CD4-positive, alpha-beta T cell treated with Interleukin-2 at 100 ng/mL for 4 hours (primary cell): Measurements from ENCODE around the gene TSC1.

Experiments
- DNase-seq: peaks from one replicate; pipeline ENCODE4 v3.0.0-alpha.2; 2020; ENCODE audit warnings: low spot score

Gene TSC1

DNA sequence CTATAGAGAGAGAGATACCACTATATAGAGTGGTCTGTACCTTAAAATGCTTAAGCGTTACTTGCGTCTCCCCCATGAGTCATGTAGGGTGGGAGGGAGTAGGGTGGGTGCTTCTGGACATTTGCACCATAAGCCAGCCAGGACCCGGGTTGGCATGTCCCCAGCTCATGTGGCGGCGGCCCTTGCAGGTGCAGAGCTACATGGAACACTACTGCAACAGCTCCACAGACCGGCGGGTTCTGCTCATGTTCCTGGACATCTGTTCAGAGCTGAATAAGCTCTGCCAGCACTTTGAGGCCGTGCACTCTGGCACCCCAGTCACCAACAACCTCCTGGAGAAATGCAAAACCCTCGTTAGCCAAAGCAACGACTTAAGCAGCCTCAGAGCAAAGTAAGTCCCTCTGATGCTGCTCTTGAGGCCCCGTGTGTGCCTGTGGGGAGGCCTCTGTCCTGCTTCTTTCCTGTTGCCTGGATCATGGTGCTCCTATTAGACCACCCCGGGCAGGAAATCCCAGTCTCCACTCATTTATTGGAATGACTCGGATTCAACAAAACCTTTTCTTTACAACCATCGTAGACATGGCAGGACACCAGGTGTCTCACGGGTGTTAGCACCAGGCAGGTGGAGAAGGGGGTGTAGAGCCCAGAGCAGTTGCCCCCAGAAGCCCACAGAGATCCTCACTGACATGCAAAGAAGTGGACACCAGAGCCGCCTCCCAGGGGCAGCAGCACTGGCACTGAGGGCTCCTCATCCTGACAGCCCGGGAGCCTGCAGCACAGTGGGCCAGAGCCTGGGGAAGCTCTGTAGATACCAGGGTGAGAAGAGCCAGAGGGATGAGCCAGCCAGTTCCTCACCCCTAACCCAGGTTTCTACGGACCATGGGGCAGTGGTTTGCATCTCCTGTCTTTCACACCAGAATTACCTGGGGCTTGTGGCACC lies 57.0 kb downstream of the TSC1 start:
- no peak for DNase-seq

GRCh38 chr9:132886334-132886725 lies 58.1 kb downstream of the TSC1 start:
- DNase-seq = no peak

DNA sequence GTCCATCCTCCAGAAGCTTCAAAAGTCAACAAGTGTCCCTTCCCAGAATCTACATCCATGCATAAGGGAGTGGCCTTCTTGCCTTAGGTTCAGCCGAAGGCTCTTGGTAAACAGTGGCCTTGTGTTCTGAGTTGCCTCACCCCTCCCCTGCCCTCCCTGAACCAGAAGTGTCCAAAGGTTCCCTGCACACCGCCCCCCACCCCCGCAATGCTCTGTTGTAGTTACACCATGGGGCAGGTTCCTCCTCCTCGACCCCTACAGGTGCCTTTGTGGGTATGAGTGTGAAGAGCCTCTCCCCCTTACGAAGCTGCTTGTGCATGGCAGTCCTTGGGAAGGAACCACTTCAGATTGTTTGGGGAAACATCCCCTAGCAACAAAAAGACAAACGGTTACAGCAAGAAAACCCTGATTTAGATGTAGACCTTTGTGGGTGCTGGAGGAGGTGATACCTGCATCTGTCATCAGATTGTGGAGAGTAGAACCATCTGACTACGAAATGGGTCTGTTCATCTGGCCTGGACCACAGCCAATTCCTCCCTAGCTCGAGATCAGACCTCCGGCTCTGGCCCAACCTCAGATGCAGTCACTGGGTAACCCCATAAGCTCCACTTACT lies 58.6 kb downstream of the TSC1 start:
- no peak for DNase-seq

DNA sequence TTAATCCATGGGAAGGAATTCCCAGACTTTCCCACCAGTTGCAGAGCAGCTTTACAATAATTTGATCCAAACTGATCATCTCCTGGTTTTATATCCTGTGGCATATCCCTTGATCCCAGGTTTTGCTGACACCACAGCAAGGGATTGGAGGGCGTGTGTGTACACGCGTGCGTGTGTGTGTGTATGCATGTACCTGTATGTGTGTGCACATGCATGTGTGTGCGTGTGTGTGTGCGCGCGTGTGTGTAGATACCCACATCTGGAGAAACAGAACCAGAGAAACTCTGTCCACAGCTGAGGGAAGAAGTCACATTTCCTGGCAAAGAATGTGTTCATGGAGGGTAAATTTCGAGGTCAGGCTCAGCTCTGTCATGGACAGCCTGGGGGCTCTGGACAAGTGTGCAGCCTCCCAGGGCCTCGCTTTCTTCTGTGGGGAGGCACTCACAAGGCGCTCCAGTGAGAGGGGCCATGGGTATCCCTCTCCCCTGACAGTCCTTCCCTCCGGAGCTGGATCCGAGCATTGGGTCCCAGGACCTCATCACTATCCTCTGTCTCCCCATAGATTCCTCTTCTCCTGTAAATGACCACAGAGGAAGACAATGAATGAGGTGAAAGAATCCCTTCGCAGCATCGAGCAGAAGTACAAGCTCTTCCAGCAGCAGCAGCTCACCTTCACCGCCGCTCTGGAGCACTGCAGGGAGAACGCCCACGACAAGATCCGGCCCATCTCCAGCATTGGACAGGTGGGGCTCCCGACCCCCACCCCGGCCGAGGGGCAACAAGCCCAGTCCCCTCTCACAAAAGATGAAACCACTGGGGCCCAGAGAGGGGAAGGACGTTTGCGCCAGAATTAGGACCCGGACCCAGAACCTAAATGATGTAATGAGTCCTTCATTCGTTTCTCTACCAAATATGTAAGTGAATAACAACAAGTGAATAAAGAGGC lies 60.8 kb downstream of the TSC1 start:
- no peak for DNase-seq

GRCh38 chr9:132882616-132883015 lies 61.8 kb downstream of the TSC1 start:
- DNase-seq = no peak

DNA sequence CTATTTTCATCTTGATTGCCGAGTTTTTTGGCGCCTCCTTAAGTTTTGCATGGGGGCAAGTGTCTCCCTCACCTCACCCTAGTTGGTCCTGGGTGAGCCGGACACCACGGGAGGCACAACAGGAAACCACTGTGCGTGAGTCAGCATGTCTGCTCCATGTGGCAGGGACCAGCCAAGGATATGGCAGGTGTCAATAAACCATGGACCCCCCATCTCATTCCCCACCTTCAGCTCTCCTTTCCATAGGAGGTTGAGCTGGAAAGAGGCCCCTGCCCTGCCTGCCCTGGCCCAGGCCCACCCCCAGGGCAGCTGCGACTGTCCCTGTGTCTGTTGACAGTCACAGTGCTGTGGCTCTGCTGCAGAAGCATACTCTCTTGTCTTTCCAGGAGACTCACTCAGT lies 62.6 kb downstream of the TSC1 start:
- DNase-seq = no peak

DNA sequence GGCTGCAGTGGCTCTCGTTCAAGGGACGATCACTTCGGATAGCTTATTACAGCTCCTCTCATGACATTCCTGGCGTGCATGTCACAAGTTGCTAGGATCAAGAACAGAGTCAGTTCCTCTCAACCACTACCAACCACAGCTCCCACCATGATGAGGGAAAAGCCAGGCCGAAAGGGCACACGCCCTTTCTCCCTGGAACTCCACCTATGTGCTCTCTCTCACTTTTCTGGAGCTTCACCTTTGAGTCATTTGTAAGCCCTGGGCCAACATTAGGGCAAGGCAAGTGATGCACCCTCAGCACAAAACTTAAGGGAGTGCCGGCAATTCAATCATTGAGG lies 64.1 kb downstream of the TSC1 start:
- DNase-seq = no peak

DNA sequence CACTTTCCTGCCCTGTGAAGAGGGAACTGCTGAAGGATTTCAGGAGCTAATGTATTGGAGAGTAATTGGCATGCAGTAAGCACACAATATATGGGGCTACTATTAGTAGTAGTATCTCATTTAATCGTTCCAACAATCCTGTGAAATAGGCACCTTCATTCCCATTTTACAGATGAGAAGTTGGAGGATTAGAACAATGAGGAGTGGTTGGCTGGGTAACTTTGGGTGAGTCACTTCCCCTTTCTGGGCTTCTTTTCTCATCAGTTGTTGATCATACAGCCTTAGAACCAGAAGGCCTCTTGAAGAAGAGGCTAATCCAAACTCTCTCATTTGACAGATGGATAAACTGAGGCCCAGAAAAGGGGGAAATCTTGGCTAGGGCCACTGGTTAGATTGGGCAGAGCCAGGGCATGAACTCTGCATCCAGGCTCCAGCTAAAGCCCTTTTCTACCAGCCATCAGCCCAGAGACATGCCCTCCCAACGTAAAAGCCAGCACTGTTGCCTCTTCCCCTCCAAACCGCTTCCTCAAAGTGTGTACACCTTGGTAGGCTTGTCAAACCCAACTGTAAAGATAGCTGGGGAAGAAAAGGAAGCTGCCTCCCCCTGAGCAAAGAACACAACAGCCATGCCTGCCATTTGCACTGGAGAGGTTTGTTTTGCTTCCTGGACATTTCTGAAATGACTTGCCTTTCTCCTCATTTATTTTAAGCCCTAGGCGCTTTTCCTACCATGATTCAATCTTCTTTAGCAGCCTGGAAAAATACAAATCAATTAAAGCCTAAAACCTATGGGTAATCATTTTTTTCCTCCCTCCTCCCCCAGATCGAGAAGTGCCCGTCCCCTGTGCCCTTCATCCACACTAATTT lies 64.7 kb downstream of the TSC1 start:
- no peak for DNase-seq

DNA sequence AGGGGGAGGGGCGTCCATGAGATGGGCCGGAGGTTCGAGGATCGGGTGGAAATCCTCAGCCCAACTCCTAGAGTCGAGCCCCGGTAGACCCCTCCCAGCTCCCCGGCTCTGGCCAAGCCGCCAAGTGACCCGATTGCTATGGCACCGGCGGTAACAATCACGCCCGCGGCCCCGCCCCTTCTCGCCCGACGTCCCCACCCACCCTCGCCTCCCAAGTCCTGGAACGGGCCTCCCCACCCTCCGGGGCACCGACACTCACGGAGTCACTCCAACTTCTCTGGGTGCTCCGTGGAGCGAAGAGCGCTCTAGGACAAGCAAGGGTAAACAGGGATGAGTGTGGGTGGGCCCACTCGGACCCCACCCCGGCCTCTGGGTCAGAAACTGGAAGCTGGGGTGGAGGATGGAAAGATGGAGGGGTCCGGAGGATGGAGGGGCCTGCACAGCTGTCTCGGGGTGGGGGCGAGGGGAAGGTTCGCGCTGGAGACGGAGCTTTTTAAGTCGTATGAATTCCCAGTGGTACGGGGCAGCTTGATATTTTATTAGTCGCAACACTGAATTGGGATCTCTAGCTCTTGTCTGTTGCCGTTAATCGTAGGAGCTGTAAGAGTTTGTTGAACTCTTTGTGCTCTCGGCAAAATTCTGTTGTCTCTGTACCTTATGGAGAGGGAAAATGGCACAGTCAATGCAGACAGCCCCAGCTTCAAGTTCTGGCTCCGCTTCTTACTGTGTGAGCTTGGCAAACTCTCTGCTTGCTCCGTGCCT lies 65.5 kb downstream of the TSC1 start, which contains the start of gene SPACA9:
TSS of gene SPACA9 (plus strand) at position 204 of the 762 bp plus-strand sequence. CDS start 5,050 bp downstream, outside the sequence.
- peak; percentile 27 for DNase-seq

- peak; percentile 74 for DNase-seq
Measured at GRCh38 chr9:132877824-132878694, 66.4 kb downstream of the TSC1 start, which contains the start of gene AK8. Gene AK8 (minus strand): TSS chr9:132878284. CDS start chr9:132878255, 29 bp downstream.

GRCh38 chr9:132877458-132877823 lies 67.0 kb downstream of the TSC1 start:
- no peak for DNase-seq

- DNase-seq = no peak
Measured at GRCh38 chr9:132876849-132877248, 67.6 kb downstream of the TSC1 start.

GRCh38 chr9:132875159-132875558 lies 69.3 kb downstream of the TSC1 start:
- DNase-seq = no peak

DNA sequence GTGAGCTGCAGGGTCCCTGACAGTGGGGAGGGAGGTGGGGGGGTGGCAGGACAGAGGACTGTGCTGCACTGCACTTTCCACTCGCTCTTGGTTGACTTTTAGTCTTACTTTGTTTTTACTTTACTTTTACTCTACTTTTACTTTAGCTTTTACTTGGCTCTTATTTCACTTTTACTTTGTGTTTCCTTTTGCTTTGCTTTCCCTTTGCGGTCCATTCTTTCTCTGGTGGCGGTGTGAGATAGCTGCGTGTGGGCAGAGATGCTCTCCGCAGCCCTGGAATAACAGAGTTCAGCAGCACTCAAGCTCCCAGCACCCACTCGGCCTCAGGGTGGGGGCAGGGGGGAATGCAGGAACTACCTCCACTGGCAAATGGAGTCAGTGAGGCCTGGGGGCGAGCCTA lies 71.0 kb downstream of the TSC1 start:
- DNase-seq = no peak

GRCh38 chr9:132869266-132869665 lies 75.2 kb downstream of the TSC1 start:
- no peak for DNase-seq

- no peak for DNase-seq
Measured at GRCh38 chr9:132866898-132867297, 77.5 kb downstream of the TSC1 start.

DNA sequence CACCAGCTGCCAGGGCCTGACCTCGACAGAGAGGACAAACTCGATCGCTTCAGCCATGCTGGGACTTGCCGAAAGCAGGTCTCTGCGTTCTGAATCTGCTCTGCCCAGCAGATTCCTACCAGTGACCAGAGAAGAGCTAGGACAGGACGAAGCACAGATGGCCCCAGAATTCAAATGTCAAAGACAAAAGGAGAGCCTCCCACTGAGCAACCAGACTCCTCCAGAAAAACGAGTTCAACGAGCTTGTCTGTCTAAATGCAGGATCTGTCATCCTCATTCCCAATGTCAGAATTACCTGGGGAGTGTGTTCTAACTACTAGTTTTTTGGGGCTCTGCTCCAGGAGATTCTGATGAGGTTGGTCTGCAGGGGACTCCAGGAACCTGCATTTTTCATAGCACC lies 79.7 kb downstream of the TSC1 start:
- DNase-seq = no peak

GRCh38 chr9:132864277-132864676 lies 80.1 kb downstream of the TSC1 start:
- no peak for DNase-seq

GRCh38 chr9:132863096-132863495 lies 81.3 kb downstream of the TSC1 start:
- no peak for DNase-seq

DNA sequence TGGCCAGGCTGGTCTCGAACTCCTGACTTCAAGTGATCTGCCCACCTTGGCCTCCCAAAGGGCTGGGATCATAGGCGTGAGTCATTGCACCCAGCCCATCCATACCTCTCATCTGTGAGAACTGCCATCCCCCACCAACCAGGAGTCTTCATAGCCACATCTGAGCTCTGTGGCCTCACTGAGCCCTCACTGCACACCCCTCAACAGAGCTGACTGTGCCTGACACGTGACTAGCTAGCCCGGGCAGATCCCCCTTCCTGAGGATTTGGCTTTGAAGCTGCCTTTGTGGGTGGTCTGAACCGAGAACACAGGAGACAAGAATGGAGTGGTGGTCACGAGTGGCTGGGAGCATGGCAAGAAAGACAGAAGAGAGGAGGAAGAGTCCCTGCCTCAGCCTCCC lies 81.9 kb downstream of the TSC1 start:
- no peak for DNase-seq
